Measurements from ENCODE around the gene SCAMP2.

SCAMP2 gene

GRCh38 chr15:74869372-74869725, 3.8 kb downstream of the SCAMP2 start:
- Histone ChIP-seq H3K9ac (no peak overlapping the region), H3K4me2 (no peak overlapping the region), H3K4me1 (ENCODE audit: low read depth, poor library complexity, severe bottlenecking) (peaks cover 23% of the 10 kb centered on the region), H3K79me2 (ENCODE audit: insufficient read depth, low read depth) (peaks cover 57% of the 10 kb centered on the region; the same call in 1 of the 2 replicates), H4K20me1 (ENCODE audit: insufficient read depth) (no peaks in the 10 kb centered on the region), H2AFZ (ENCODE audit: low read depth) (no peak overlapping the region), H3K27me3 (ENCODE audit: insufficient read depth, low read depth) (no peaks in the 10 kb centered on the region), H3K4me3 (IDR thresholded peaks at IDR 0.05; ENCODE audit: insufficient read depth, low read depth, low read length) (no peak overlapping the region), H3K27ac (no peak overlapping the region), H3K36me3 (ENCODE audit: insufficient read depth) (no peaks in the 10 kb centered on the region; the same call in 1 of the 2 replicates)
- no peak for TF ChIP-seq CTCF (conservative IDR thresholded peaks at IDR 0.05; ENCODE audit: low read depth, low read length)

GRCh38 chr15:74868059-74868458, 5.1 kb downstream of the SCAMP2 start:
- H4K20me1 ChIP-seq (ENCODE audit: insufficient read depth) = no peaks in the 10 kb centered on the region
- H3K4me3 ChIP-seq (IDR thresholded peaks at IDR 0.05; ENCODE audit: insufficient read depth, low read depth, low read length) = no peak overlapping the region

GRCh38 chr15:74867466-74868038, 5.6 kb downstream of the SCAMP2 start:
- H3K4me3 ChIP-seq (IDR thresholded peaks at IDR 0.05; ENCODE audit: insufficient read depth, low read depth, low read length) = no peak overlapping the region
- H2AFZ ChIP-seq (ENCODE audit: low read depth) = no peak overlapping the region
- no peaks in the 10 kb centered on the region for H4K20me1 ChIP-seq (ENCODE audit: insufficient read depth)
- no peak overlapping the region for H3K9ac ChIP-seq
- no peak for TF ChIP-seq CTCF (conservative IDR thresholded peaks at IDR 0.05; ENCODE audit: low read depth, low read length)
- no peak overlapping the region for H3K27ac ChIP-seq
- no peaks in the 10 kb centered on the region for H3K27me3 ChIP-seq (ENCODE audit: insufficient read depth, low read depth)
- H3K36me3 ChIP-seq (ENCODE audit: insufficient read depth) = no peaks in the 10 kb centered on the region; the same call in 1 of the 2 replicates
- peaks cover 23% of the 10 kb centered on the region for H3K4me1 ChIP-seq (ENCODE audit: low read depth, poor library complexity, severe bottlenecking)
- no peak overlapping the region for H3K4me2 ChIP-seq
- peaks cover 54% of the 10 kb centered on the region; the same call in 1 of the 2 replicates for H3K79me2 ChIP-seq (ENCODE audit: insufficient read depth, low read depth)

More at GRCh38 chr15:74868059-74868458, 5.1 kb downstream of the SCAMP2 start:
- Histone ChIP-seq H3K36me3 (ENCODE audit: insufficient read depth) (no peaks in the 10 kb centered on the region; the same call in 1 of the 2 replicates), H2AFZ (ENCODE audit: low read depth) (no peak overlapping the region), H3K9ac (no peak overlapping the region), H3K4me1 (ENCODE audit: low read depth, poor library complexity, severe bottlenecking) (peaks cover 23% of the 10 kb centered on the region), H3K27ac (no peak overlapping the region), H3K79me2 (ENCODE audit: insufficient read depth, low read depth) (peaks cover 57% of the 10 kb centered on the region; the same call in 1 of the 2 replicates), H3K4me2 (no peak overlapping the region), H3K27me3 (ENCODE audit: insufficient read depth, low read depth) (no peaks in the 10 kb centered on the region)
- no peak for TF ChIP-seq CTCF (conservative IDR thresholded peaks at IDR 0.05; ENCODE audit: low read depth, low read length)

GRCh38 chr15:74866090-74866489, 7.1 kb downstream of the SCAMP2 start:
- Histone ChIP-seq H3K4me1 (ENCODE audit: low read depth, poor library complexity, severe bottlenecking) (peaks cover 21% of the 10 kb centered on the region), H3K9ac (no peak overlapping the region), H3K4me2 (no peak overlapping the region), H3K27ac (no peak overlapping the region), H3K36me3 (ENCODE audit: insufficient read depth) (no peaks in the 10 kb centered on the region; the same call in 1 of the 2 replicates), H3K27me3 (ENCODE audit: insufficient read depth, low read depth) (no peaks in the 10 kb centered on the region), H3K79me2 (ENCODE audit: insufficient read depth, low read depth) (peaks cover 39% of the 10 kb centered on the region; the same call in 1 of the 2 replicates), H2AFZ (ENCODE audit: low read depth) (no peak overlapping the region), H3K4me3 (IDR thresholded peaks at IDR 0.05; ENCODE audit: insufficient read depth, low read depth, low read length) (no peak overlapping the region), H4K20me1 (ENCODE audit: insufficient read depth) (no peaks in the 10 kb centered on the region)
- TF ChIP-seq CTCF (conservative IDR thresholded peaks at IDR 0.05; ENCODE audit: low read depth, low read length) = no peak
